ENCODE measurements around the gene RER1.

RER1 gene

DNA sequence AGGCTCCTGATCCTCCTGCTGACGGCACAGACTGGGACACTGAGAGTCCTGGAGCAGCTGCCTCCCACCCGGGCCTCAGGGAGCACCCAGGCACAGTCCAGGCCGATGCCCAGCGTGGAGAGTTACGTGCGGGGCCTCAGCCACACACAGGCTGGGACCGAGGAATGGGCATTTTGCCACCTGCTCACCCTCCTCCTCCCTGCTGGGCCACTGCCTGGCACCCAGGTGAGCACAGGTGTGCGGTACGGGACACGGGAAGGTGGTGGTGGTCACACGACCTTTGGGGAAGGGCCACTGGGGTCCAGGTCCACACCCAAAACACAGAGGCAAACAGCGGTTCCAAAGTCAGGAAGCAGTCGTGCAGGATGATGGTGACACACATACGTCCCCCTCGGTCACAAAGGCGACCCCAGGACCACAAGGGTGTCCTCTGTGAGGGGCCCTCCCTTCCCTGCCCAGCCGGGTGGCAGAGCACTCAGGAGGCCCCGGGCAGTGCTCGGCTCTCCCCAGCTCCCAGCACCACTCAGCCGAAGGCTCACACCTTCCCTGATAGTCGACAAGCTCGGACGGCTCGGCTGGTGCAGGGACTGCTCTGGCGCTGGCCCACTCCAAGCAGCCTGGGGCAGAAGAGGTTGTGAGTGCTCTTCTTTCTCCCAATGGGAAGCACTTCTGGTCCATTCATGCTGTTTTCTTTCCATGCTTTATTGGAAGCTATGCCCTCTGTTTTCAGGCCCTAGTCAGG is 14.5 kb upstream of the RER1 start:
- DNase-seq: no peak

DNA sequence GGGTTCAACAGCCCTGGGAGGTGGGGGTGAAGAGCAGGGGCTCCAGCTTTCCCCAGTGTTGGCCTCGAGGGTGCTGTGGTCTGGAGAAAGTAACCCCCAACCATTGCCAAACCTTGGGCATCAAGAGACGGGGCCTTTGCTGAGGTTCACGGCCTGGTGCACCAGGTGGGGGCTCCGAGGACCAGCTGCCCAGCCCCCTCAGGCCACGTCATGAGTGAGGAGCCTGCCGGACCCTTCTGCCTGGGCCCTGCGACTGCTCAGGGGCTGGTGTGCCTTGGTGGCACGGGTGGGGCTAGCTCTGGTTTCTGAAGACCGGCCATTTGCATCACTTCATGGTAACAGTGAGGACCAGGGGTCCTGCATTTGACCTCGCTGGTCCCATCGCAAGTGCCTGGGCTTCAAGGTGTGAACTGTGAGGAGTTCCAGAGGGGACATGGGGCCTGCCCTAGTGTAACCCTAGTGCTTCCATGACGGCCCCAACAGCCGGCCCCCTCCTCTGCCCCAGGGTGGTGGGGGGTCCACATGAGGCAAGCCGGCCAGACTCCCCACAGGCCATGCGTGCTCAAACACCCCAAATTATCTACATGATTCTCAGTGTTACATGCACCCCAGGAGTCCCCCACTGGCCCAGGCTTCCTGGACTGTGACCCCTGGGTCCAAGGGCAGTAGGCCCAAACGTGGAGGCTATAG is 13.7 kb upstream of the RER1 start:
- DNase-seq: no peak

DNA sequence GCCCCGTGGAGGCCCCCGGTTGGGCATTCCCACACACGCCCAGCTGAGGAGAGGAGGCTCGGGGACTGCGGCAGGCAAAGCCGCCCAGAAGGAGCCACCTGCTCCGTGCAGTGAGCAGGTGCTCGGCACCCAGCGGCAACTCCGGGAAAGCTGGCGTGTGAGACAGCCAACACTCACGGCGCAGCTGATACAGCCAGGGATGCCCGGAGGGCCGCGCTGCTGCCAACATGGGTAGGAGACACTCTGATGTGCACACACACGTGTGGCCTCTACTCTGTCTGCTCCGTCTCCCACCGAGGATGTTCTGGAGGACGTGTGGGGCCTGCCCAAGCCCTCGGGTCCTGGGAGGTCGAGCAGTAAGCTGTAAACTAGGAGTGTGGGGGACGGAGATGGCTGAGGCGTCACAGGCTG is 13.2 kb upstream of the RER1 start:
- no peak for DNase-seq

DNA sequence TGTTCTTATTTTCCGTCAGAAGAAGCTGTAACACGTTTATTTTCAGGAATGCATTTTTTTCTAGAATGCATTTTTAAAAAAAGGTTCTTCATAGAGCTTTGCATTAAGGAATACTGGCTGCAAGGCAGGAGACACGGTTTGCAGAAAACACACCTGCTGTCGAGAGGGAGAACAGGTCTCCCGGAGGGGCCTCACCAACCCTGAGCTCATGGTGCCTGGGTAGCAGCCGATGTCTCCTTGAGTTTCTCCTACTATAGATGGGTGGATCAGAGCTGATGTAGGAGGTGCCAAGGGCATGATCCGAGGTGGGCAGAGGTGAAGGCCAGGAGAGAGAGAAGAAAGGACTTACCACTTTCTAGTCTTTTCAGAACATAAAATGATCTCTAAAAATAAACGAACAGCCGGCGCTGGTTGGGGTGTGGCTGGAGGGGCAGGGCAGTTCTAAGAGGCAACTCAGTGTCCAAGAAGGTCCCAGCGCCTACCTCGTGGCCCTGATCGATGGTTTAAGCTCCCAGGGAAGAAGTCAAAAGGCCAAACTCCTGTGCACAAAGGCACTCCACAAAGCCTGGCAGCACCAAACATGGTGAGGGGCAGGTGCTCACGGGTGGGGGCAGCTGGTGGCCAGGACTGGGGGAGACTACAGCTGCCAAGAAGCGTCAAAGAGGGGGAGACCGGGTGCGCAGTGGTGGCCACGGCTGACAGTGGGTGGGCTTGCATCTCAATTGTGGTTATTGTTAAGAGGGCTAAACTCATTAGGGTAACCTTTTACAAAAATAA is 12.5 kb upstream of the RER1 start:
- DNase-seq: no peak

GRCh38 chr1:2379733-2380404 is 11.8 kb upstream of the RER1 start:
- no peak for DNase-seq

DNA sequence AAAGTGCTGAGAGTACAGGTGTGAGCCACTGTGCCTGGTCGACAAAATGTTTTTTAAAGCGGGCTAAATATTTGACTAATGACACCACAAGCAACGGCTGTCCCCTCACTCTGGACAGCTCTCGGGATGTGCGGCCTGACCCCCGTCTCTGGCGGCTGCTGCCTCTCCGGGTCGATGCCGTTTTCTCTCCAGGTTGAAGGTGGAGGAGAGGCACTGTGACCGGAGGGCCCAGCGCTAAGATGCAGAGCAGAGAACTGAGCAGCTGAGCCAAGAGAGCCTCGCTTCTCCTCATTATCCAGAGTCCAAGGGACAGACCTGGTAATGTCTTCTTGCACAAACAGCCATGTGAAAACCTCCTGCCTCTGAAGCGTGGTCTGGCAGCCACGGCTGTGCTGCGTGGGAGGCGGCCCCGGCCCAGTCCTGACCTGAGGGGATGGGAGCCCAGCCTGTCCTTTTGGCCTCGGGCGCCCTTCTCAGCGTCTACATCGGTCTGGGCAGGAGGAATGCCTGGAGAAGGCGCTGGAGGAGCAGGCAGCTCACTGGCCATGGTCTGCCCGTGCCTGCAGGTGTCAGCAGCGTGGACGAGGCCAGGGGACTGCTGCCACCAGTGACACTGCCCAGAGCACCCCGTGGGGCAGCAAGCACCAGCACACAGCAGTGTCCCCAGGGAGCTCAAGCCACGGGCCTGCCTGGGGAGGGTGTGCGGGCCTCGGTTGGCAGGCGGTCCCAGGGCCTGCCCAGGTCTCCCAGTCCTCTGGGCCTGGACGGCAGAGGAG is 10.6 kb upstream of the RER1 start:
- DNase-seq: no peak

DNA sequence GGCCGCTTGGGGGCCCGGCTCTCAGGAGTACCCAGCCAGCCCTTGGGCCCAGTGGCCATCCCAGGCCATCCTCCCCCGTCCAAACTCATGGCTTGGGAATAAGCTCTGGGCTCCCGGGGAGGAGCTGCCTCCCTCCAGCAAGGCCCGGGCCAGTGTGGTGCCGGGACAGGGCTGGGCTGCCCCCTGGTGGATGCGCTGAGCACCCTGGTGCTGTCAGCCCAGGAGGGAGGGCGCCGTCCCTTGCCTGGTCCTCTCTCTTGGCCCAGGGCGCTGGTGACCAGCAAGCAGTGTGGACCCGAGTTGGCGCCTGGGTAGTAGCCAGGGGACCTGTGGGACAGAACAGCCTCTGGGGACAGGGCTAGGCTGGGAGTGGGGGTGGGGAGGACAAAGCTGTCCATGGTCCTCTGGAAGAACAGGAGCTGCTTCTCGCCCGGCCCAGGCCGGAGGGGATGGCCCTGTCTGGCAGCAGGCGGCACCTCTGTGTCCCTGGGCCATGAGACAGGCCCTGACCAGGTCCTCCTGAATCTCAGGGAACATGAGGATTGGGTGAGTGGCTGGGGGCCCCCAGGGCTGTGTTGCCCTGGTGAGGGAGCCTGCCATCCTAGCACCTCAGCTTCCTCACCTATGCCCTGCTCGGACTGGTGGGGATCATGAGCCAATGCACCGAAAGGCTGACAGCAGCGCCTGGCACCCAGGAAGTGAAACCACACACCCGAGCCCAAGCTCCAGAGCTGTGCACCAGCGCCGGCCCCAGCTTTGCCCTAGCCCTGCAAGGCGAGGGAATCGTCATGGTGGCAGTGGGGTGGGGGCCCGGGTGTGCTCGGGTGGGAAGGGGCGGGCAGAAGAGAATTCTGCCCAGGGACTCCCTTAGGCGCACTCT is 9.7 kb upstream of the RER1 start:
- DNase-seq: peak; percentile 79 to 86

DNA sequence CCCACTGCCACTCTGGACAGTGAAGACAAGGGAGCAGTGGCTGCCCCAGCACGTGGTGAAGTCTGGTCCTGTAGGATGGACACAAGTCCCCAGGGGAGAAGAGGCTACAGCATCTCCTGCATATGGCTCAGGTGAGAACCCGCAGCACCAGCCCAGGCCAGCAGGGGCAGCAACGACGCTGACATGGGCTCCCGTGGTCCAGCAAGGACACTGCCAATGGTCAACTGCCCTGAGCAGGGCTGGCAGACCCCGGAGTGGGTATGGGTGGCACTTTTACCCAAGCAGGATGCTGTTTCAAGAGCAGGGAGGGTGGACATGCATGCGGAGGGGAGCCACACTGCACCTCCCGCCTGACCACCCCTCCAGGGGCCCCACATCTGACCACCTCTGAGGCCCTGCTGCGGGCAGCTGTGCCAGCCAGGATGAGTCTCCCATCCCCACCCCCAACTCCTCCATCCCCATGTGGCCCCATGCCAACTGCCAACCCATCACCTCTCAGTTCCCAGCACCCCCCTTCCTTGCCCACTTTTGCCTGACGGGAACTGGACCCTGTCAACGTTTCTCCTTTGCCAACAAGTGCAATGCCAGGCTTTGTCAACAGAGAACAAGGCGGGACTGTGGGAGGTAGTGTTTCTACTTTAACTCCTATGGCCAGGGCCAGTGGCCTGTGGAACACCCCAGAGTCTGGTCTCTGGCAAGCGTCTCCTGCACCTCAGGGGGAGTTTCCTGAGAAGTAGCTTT is 8.8 kb upstream of the RER1 start:
- DNase-seq: peak; percentile 48 to 62

DNA sequence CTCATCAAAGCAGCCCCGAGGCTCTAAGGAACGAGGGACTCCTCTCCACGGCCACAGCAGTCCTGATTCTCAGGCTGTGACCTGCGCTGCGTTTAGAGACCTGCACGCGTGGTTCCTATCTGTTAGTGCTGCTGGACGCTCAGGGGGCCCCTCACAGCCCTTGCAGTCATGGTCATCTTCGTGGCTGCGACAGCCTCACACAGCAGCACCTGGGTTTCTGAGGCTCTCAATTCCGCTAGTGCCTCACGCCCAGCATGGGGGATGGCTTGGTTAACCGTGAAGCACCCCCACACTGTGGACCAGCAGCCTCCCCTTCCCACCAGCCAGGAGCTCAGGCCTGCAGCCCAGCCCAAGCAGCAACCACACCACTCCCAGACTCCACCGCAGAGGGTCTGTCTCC is 8.1 kb upstream of the RER1 start:
- DNase-seq: no peak

GRCh38 chr1:2384130-2384860 is 7.3 kb upstream of the RER1 start:
- no peak for DNase-seq

GRCh38 chr1:2384941-2385481 is 6.6 kb upstream of the RER1 start:
- no peak for DNase-seq

DNA sequence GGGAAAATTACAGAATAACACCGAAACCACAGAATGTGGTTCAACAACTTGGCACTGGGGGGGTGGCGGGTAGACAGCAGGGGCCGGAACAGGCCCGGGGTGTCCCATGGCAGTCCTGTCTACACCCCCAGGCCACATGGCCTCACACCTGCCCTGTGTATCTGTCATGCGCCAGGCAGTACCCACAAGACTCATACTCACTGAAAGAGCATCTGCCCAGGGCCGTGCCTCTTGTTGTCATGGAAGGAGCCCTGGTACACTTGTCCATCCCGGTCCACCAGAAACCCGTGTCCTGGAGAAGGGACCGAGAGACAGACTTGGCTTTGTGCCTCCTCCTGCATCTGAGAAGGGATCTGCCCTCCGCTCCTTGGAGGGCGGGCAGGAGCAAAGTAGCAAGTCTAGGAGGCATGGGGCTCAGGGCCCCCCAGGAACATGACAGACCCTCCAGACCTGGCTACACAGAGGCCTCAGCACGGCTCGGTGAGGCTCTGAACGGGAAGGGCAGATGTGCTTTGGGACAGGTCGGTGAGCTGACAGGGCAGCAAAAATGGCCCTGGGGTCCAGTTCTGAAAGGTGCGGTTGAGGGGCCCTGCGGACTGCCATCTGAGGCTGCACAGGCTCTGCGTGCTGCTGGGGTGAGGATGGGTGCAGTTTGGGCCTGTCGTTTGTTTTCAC is 5.9 kb upstream of the RER1 start:
- no peak for DNase-seq

GRCh38 chr1:2386636-2387611 is 4.7 kb upstream of the RER1 start:
- no peak for DNase-seq

DNA sequence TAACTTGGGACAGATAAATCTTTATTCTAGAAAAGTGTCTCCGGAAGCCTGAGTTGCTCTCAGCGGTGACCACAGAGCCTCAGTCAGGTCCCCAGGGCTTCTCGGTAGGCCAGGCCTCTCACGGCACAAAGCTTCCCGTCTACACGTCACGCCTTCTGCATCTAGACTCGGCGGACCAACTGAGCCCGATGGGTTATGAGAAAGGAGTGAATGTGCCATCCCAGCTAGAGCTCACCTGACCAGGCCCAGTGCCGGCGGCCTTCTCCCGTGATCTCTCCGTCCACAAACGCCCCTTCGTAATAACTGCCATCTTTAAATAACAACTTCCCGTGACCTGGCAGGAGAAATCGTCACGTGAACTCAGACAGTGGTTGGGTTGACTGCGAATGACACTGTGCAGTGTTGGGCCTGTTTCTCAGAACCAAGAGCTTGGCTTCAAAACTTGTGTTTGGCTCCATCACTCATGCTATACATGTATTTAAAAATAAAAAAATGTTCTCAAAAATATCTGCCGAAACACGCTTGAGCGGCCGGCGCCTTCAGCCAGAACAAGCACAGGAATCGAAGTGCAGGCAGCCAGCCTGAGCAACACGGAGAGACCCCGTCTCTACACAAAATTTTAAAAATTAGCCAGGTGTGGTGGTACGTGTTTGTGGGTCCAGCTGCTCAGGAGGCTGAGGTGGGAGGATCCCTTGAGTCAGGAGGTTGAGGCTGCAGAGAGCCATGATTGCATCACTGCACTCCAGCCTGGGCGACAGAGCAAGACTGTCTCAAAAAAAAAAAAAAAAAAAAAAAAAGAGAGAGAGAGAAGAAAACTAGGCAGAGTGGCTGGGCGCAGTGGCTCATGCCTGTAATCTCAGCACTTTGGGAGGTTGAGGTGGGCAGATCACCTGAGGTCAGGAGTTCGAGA is 3.4 kb upstream of the RER1 start:
- no peak for DNase-seq

DNA sequence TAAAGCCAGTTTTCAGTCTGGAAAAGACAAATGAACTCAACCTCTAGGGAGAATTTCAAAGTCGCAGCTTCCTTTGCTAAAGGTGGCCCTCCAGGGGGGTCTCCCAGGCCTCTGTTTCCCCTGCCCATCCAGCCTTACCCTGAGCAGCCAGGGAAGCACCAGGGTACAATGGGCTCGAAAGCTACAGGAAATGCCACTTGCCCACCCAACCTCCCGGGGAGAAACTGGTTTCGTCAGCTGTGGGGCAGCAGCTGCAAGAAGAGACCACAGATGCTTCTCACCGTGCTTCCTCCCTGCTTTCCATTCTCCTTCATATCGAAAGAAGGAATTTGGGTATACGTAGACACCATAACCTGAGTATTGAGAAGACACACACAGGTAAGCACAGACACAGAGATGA is 2.0 kb upstream of the RER1 start:
- DNase-seq: no peak

DNA sequence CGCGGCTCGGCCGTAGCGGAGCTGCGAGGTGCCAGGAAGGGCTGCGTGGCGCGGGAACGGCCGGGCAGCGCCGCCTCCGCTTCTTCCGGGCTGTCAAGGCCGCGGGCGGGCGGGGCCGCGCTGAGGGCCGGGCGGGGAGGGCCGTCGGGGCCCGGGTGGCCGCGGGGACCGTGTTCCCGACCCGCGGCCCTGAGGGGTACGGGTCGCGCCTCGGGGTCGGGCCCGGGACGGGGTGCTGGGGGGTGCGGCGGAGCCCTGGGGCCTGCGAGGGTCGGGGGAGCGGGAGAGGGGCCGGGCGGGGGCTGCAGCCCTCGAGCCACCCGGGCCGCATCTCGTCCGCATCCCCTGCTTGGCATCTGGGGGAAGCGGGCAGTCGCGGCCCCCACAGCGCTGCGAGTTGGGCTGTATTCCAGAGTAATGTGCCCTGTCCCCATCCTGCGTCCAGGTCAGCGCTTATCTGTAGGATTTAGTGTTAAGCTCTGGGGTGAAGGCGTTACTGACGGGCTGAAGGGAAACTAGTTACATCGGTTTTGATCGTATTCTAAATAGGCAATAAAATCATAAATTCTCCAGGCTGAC is 379 bp downstream of the RER1 start:
- no peak for DNase-seq

Measured in activated T-cell treated with anti-CD3 and anti-CD28 coated beads, Interleukin-2, amount 50 U/mL, for 48 hours (primary cell).